ENCODE measurements around the gene SLC27A1.

SLC27A1 gene

DNA sequence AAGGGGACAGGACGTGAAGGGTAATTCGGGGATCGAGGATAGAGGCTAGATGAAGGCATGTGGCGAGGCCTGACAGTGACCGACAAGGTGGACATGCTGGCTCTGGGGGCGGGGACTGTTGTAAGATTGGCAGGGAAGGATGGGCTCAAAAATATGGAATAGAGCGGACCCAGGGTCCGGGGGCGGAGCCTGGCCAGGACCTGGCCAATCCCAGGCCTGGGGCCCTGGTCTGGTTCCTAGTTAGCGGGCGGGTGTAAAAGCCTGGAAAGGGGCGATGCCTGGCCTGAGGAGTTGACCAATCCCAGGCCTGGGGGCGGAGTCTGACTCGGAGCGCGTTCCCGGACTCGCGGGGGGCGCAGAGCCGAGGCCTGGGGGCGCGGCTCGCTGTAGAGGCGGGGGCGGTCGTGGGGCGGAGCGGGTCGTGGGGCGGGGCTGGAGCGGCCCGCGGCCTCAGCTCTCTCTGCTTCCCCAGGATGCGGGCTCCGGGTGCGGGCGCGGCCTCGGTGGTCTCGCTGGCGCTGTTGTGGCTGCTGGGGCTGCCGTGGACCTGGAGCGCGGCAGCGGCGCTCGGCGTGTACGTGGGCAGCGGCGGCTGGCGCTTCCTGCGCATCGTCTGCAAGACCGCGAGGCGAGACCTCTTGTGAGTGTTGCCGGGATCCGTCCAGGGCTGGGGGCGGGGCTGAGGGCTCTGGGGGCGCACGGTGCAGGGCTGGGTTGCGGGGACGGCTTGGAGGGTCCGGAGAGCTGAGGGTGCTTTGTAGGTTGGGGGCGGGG lies at the start of gene SLC27A1:
SLC27A1 (plus strand) TSS at position 457 of the 774 bp plus-strand sequence; CDS start at position 474, 17 bp downstream.
- in situ Hi-C loops (cut with MboI; ENCODE audit: low sequenced_read_pairs) = no loop called here

DNA sequence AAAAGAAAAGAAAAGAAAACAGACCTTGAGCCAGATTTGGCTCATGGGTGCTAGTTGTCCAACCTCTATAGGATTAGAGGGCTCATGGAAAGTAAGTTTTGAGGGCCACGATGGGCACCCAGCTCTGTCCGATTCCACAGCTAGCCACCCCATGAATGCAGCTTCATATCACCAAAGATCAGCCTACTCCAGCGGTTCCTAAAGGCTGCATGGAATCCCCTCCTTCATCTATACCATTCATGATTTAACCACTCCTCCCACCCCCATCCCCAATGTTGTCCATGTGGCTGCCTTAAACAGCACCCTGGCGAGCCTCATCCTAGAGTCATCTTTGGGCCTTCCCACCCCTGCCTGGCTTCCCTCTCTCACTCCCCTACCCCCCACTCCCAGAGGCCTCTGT lies 48.4 kb upstream of the SLC27A1 start:
- in situ Hi-C loops (cut with MboI; ENCODE audit: low sequenced_read_pairs) = no loop called here

DNA sequence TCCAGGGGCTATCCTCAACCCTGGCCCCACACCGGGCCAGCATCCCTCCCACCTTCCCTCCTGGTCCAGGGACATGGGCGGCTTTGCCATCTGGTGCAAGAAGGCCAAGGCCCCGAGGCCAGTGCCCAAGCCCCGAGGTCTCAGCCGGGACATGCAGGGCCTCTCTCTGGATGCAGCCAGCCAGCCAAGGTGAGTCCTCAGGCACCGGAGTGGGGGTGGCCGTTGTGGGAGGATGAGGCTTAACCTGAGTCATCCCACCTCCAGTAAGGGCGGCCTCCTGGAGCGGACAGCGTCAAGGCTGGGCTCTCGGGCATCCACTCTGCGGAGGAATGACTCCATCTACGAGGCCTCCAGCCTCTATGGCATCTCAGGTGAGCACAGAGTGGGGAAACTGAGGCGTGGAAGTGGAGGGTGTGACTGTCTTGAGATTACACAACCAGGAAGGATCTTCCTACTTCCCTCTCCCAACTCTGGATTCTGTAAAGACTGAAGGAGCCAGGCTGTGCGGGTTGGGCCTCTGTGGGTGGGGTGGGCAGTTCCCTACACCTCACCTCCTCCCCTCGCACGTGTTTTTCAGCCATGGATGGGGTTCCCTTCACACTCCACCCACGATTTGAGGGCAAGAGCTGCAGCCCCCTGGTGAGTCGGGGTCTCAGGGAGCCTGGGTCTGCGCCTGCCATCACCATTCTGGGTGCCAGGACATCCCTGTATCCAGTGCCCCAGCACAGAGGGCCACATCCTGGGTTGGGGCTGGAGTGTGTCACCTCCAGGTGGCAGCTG lies 46.7 kb upstream of the SLC27A1 start:
- in situ Hi-C loops (cut with MboI; ENCODE audit: low sequenced_read_pairs) = no loop called here

DNA sequence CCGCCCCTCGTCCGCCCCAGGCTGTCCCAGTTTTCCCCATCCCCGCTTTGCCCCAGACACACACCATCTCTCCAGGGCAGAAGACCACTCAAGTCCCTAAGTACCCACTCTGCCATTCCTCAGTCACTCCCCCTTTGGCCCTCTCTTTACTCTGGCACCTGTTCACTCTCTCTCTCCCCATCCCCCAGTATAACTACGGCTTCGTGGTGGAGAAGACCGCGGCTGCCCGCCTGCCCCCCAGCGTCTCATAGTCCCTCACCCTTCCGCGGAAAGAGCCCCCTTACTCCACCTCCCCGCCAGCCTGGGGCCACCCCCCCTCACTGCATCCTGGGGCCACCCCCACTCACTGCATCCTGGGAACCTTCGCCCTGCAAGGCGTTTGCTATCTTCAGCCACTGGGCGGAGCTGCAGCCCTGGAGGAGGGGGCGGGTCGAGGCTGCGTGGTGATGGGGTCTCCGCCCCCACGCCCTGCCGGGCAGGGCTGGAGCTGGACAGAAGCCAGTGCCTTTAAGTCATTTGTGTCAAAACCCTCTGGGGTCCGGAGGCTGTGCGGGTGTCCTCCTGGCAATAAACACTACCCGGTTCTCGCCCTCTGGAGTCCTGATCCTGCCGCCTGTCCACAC lies 45.5 kb upstream of the SLC27A1 start:
- in situ Hi-C loops (cut with MboI; ENCODE audit: low sequenced_read_pairs) = no loop called here

DNA sequence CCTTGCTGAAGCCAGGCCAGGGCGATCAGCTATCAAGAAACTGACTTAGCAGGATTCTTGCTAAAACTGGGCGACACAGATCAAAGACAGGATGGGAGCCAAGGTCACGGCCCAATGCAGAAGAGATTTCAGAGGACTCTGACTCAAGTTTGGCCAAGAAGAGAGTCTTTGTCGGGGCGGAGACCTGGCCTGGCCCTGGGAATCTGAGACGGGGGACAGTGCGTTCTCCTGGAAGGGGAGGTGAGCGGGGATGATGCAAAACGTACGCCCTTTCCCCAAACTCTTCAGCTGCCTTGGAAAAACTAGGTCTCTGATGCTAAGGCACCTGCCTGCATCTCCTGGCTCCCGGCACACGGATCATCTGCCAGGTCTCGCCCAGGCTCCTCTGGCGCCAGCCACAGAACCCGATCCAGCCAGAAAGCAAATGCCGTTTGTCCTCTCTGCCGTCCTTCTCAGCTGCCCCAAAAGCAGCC lies 40.6 kb upstream of the SLC27A1 start:
- in situ Hi-C loops (cut with MboI; ENCODE audit: low sequenced_read_pairs) = no loop called here

DNA sequence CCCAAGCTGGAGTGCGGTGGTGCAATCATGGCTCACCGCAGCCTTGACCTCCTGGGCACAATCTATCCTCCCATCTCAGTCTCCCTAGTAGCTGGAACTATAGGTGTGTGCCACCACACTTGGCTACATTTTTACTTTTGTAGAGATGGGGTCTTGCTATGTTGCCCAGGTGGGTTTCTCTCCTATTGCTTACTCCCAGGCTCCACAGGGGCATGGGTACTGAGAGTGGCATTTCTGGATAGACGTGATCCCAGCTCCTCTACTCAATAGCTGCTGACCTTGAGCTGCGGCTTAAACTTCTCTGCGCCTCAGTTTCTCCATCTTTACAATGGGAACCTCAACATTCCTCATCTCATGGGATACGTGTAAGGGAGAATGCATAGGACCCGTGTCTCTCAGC lies 38.9 kb upstream of the SLC27A1 start:
- in situ Hi-C loops (cut with MboI; ENCODE audit: low sequenced_read_pairs) = no loop called here

DNA sequence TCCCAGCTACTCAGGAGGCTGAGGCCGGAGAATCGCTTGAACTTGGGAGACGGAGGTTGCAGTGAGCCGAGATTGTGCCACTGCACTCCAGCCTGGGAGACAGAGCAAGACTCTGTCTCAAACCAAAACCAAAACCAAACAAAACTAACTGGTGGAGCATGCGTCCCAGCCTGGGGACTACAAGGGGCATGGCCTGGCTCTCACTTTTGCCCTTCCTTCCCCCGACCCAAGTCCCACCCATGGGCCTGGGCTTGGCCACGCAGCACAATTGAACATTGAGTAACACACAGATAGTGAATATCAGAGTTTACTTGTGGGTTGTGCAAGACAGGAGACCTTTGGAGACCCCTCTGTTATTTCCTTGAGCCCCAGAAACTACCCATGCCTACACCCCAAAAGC lies 35.1 kb upstream of the SLC27A1 start:
- in situ Hi-C loops (cut with MboI; ENCODE audit: low sequenced_read_pairs) = no loop called here

DNA sequence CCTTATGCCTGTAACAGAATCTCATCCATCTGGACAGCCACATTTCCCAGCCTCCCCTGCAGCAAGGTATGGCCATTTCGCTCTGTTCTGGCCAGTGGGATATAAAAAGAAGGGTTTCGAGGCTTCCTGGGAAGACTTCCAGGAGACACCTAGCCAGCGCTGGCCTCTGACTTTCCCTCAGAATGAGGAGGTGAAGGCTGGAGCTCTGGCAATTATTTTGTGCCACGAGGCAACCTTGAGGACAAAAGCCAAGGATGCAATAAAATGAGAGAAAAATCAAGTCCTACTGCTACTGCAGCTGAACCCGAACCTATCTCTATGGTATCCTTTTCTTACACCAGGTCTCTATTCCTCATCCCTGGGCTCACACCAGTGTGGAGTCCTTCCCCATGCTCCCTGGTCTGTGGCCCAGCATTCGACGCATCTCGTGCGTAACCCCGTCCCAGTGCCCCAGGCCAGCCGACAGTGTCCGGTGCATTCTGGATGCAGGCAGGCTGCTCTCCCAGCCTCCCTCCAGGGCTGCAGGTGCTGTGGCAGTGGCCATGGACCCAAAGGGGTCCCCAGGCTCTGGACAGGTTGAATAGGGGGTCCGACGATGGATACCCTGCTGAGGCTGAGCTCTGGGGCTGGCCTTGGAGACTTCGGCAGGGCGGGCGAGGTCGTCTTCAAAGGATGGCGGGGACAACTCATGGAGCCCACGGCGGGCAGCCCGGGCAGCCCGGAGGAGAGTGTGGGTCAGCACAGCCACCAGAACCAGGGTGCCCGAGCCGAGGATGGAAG lies 34.0 kb upstream of the SLC27A1 start:
- in situ Hi-C loops (cut with MboI; ENCODE audit: low sequenced_read_pairs) = no loop called here

DNA sequence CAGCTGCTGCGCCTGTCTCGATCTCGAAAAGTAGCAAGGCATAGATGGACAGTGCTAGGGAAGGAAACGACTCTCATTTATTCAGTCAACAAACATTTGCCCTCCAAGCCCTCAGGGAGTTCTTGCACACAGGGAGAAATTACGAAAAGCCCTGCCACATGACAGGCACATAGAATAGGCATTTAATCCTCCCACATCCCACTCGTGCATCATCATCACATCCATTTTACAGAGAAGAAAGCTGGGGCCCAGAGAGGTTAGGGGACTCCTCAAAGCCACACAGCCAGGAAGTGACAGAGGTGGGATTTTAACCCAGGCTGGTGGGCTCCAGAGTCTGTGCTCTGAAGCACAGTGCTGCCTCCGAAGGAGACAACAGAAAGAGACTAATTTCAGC lies 33.5 kb upstream of the SLC27A1 start:
- in situ Hi-C loops (cut with MboI; ENCODE audit: low sequenced_read_pairs) = no loop called here

DNA sequence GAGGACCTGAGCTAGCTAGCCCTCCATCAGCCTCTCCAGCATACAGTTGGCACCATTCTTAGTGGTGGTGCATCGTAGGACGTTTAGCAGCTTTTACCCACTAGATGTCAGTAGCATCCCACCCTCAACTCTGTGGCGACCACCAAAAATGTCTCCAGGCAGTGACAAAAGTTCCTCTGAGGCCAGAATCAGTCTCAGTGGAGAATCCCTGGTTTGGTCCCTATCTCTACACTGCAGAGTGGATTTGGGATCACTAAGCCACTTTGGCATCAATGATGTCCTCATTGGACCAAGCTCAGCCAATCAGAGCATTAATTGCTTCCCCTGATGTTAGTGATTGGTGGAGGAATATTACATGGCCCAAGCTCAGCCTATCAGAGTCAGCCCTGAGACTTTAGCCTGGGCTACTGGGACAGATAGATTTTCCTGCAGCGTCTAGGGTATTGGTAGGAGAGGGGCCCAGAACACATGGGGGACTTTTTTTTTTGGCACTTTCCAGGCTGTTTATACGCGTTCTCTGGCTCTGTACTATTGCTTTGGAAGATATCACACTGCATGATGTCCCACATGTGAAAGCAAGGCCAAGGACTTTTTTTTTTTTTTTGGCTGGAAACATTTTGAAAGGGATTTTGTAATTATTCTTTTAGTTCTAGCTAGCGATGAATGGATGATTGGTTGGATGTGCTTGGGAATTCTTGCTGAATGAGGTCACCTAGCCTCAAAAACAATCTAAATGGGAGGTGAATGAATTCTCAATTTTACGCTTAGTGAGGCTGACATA lies 28.9 kb upstream of the SLC27A1 start:
- in situ Hi-C loops (cut with MboI; ENCODE audit: low sequenced_read_pairs) = no loop called here

DNA sequence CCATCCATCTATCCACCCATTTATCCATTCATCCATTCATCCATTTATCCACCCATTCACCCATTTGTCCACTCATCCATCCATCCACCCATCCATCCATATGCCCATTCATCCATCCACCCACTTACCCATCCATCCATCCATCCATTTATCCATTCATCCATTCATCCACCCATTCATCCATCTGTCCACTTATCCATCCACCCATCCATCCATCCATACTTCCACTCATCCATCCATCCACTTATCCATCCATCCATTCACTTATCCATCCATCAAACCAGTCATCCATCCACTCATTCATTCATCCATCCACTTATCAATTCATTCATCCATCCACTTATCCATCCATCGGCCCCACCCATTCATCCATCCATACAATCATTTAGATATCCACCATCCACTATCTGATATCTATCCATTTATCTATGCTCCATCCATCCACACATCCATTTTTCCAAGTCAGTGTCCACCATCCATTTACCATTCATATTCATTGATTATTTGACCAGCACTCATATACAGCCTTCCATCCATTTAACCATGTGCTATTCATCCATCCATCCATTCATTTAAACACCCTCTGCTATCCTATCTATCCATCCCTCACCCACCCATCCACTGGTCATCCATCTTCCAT lies 24.7 kb upstream of the SLC27A1 start:
- in situ Hi-C loops (cut with MboI; ENCODE audit: low sequenced_read_pairs) = no loop called here

DNA sequence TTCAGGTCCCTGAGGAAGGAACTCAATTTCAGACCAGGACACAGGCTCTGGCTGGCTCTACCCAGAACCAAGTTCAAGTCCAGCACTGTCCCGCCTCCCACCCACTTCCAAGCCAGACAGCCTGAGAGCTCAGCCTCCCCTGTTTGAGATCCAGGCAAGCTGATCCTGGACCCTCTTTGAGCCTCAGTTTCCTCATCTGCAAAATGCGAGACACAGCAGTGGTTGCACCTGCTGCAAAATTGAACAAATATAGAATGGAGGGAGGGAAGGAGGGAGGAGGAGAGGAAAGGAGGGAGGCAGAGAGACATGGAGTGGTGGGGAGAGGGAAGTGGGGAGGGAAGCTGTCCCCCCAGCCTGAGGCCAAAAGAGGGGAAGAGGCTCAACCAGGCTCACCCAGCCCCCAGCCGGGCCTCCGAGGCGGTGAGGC lies 22.6 kb upstream of the SLC27A1 start:
- in situ Hi-C loops (cut with MboI; ENCODE audit: low sequenced_read_pairs) = no loop called here

DNA sequence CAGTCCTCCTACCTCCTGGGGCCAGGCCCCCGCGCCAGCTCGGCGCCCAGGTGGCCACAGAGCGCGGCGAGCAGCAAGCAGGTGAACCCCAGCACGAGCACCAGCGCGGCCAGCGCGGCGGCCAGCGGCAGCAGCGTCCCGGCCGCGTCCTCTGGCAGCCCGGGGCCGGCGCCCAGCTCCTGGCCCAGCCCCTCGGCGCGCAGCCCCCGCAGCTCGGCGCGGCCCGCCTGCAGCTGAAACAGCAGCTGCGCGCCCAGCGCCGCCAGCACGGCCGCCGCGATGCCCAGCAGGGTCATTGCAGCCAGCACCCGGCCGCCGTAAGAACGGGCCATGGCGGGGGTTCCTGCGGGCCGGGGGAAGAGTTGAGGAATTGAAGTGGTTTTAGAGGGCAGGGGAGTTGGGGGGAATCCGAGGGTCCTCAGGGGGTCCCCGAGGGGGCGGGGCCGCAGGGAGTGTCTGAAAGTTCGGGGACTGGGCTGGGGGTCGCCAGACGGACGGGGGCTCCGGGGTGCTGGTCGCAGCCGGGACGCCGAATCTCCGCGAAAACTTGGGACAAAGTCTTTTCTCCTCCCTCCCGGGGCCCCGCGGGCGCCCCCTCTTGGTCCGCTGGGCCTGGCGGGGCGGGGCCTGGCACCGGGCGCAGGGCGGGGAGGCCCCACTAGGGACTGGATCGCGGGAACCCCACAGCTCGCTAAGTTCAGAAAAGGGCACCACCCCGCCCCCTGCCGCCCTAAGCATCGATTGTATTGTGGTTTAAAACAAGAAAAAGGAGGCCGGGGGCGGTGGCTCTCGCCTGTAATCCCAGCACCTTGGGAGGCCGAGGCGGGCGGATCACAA lies 22.0 kb upstream of the SLC27A1 start, which contains the start of gene TMEM221:
TMEM221 (minus strand) TSS at position 538 of the 837 bp plus-strand sequence; CDS start at position 332, 206 bp downstream.
- in situ Hi-C loops (cut with MboI; ENCODE audit: low sequenced_read_pairs) = no loop called here

DNA sequence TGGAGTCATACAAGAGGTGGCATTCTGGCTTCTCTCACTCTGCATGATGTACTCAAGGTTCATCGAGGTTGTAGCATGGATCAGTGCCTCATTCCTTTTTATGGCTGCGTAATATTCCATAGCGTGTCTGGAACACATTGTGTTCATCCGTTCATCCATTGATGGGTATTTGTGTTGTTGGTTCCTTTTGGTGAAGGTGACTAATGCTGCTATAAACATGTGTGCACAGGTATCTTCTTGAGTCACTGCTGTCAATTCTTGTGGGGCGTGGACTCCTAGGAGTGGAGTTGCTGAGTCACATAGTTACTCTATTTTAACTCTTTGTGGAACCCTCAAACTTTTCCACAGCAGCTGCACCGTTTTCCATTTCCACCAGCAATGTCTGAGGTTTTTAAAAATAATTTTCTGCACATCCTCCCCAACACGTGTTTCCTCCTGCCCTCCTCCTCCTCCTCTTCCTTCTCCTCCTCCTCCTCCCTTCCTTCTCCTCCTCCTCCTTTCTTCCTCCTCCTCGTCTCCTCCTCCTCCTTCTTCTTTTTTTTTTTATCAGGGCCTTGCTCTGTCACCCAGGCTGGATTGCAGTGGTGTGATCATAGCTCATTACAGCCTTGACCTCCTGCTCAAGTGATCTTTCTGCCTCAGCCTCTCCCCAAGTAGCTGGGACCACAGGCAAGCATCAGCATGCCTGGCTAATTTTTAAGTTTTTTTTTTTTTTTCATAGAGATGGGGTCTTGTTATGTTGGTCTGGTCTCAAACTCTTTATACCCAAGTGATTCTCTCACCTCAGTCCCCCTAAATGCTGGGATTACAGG lies 19.9 kb upstream of the SLC27A1 start:
- in situ Hi-C loops (cut with MboI; ENCODE audit: low sequenced_read_pairs) = no loop called here

DNA sequence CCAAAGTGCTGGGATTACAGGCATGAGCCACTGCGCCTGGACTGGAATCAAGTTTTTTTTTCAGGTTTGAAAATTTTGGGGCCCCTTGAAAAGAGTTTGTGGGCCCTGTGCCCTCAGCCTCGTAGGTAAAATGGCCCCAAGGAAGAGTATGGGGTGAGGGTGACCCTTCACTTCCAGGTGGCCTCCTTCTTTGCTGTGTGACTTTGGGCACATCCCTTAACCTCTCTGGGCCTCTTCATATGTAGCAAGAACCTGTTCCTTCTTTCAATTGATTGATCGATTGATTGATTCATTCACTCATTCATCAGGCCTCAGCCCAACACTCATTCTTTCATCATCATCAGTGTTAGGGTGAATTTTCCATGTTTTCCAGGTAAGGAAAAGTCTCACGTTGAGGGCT lies 18.5 kb upstream of the SLC27A1 start:
- in situ Hi-C loops (cut with MboI; ENCODE audit: low sequenced_read_pairs) = no loop called here

DNA sequence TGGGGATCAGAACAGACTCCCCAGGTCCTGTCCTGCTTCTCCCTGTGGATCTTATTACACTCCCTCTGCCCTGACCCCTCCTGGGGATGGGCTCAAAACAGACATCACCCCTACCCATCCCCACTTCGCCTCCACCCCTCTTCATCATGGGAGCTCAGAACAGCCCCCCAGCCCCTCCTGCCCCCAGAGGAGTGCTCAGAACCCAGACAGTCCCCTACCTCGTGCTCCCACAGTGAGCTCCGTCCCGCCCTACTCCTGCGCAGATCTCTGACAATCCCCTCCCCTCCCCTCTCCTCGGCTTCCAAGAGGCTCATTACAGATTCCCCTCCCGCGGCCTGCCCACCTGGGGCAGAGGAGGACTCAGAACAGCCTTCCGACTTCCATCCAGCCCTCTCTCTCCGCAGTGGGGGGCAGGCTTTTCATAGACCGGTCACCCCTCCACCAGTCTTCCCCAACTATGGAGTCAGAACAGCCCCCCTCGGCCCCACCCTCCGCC lies 15.7 kb upstream of the SLC27A1 start:
- in situ Hi-C loops (cut with MboI; ENCODE audit: low sequenced_read_pairs) = no loop called here

DNA sequence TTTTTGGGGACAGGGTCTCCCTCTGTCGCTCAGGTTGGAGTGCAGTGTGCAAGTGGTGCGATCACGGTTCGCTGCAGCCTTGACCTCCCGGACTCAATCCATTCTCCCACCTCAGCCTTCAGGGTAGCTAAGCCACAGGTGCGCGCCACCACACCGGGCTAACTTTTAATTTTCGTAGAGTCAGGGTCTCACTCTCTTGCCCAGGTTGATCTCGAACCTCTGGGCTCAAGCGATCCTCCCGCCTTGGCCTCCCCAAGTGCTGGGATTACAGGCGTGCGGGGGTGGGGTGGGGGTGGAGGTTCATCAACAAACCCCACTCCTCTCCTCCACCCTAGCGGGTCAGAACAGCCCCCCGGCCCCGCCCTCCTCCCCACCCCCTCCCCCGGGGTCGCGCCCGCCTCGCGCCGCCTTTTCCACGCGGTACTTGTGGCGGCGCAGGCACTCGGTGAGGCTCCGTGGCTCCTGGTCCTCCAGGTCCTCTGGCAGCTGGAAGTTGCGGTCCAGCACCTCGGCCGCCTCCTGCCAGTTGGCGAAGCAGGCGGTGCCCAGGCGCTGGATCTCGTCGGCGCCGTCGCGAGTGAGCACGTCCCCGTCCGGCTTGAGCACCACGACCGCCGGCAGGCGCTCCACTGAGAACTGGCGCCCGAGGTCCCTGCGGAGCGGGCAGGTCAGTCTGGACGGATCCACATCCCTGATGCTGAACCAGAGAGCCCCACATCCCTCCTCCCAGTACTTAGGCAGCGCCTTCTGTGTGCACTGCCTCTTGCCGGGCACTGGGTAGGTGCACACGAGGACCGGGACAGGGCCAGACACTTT lies 14.8 kb upstream of the SLC27A1 start:
- in situ Hi-C loops (cut with MboI; ENCODE audit: low sequenced_read_pairs) = no loop called here

Measured in hTERT RPE-1 (cell line).